Measurements from ENCODE around the gene TRAPPC12.
"Not testable (repeated sequence)": the region's sequence is repeated elsewhere in the genome, so short reads cannot be mapped to it uniquely, and the experiment has no call there.

The TRAPPC12 gene

GRCh38 chr2:3379647-3380534, at the start of gene TRAPPC12:
Gene TRAPPC12 (plus strand): TSS chr2:3379694. CDS start chr2:3387624, 7,930 bp downstream.
- peak; percentile 94 for DNase-seq

- no peak for DNase-seq
Measured at GRCh38 chr2:3332133-3332532, 47.4 kb upstream of the TRAPPC12 start.

GRCh38 chr2:3334392-3335345, 44.8 kb upstream of the TRAPPC12 start:
- no peak for DNase-seq

- no peak for DNase-seq
Measured at GRCh38 chr2:3336844-3337243, 42.6 kb upstream of the TRAPPC12 start.

- DNase-seq = no peak
Measured at GRCh38 chr2:3338340-3338739, 41.2 kb upstream of the TRAPPC12 start.

- no peak for DNase-seq
Measured at GRCh38 chr2:3340144-3340543, 39.4 kb upstream of the TRAPPC12 start.

- no peak for DNase-seq
Measured at GRCh38 chr2:3341336-3341735, 38.2 kb upstream of the TRAPPC12 start.

GRCh38 chr2:3342324-3342723, 37.2 kb upstream of the TRAPPC12 start:
- no peak for DNase-seq

GRCh38 chr2:3343012-3343411, 36.5 kb upstream of the TRAPPC12 start:
- DNase-seq = no peak

GRCh38 chr2:3344897-3345296, 34.6 kb upstream of the TRAPPC12 start:
- no peak for DNase-seq

GRCh38 chr2:3345621-3346020, 33.9 kb upstream of the TRAPPC12 start:
- no peak for DNase-seq

- DNase-seq = no peak
Measured at GRCh38 chr2:3348767-3349166, 30.7 kb upstream of the TRAPPC12 start.

- DNase-seq = no peak
Measured at GRCh38 chr2:3349211-3349693, 30.2 kb upstream of the TRAPPC12 start.

- no peak for DNase-seq
Measured at GRCh38 chr2:3354986-3355385, 24.5 kb upstream of the TRAPPC12 start.

GRCh38 chr2:3355951-3356569, 23.4 kb upstream of the TRAPPC12 start:
- DNase-seq = no peak

- DNase-seq = no peak
Measured at GRCh38 chr2:3356799-3357198, 22.7 kb upstream of the TRAPPC12 start.

- not testable (repeated sequence) for DNase-seq
Measured at GRCh38 chr2:3357446-3357845, 22.0 kb upstream of the TRAPPC12 start.

- DNase-seq = no peak
Measured at GRCh38 chr2:3357926-3358325, 21.6 kb upstream of the TRAPPC12 start.

- DNase-seq = no peak
Measured at GRCh38 chr2:3361518-3362389, 17.7 kb upstream of the TRAPPC12 start.

GRCh38 chr2:3365219-3365618, 14.3 kb upstream of the TRAPPC12 start:
- DNase-seq = no peak

- no peak for DNase-seq
Measured at GRCh38 chr2:3368261-3368722, 11.2 kb upstream of the TRAPPC12 start.
